NT2/D1 (cell line): Measurements from ENCODE around the gene C1orf226.
"Not testable (repeated sequence)": the region's sequence is repeated elsewhere in the genome, so short reads cannot be mapped to it uniquely, and the experiment has no call there.

Source experiments
- SUZ12 ChIP-seq: IDR thresholded peaks from 2 replicates; pipeline ENCODE4 v1.6.1; 2011; ENCODE audit not compliant: insufficient read length, insufficient read depth; ENCODE audit errors: extremely low read depth
- YY1 ChIP-seq: IDR thresholded peaks from 2 replicates; pipeline ENCODE4 v1.6.1; 2011; ENCODE audit not compliant: insufficient read length, insufficient read depth
- ZNF274 ChIP-seq: IDR thresholded peaks from 2 replicates; pipeline ENCODE4 v1.6.1; 2011; ENCODE audit warnings: mild to moderate bottlenecking, low read depth, low read length

DNA sequence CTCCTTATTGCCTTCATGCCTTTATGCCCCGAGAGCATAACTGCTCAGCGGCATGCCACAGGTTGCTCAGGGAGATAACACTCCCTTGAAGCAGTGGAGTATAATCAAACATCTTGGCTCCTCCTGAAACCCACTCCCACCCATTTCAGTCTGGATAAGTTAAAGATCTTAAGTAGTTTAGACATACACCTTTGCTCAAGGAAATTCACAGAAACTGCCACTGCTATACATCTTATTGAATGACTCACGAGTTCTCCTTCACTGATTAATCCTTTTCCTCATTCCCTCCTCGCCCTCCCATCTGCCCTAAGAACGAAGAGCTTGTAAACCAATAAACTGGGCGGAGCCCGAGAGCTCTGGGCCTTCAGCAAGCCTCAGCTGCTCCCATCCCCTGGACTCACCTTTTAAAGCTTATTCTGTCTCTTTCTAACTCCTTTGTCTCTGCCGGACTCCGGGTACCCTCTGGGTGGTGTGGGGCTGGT lies 38.0 kb downstream of the C1orf226 start:
- TF ChIP-seq ZNF274, YY1, SUZ12: not testable (repeated sequence)
